GM12892 (cell line): ENCODE measurements around the gene SEMA3A.

ENCODE experiments used
- DNase-seq: peaks from one replicate; pipeline ENCODE4 v3.0.0; 2011; ENCODE audit not compliant: insufficient read length
- FAIRE-seq: peaks from 2 replicates; lab custom pipeline; 2011; peaks lifted over from hg19 to GRCh38; lab: Jason Lieb, UNC
- POLR2A ChIP-seq: IDR thresholded peaks from 2 replicates; pipeline ENCODE4 v1.6.1; 2011; ENCODE audit warnings: low read depth, low read length, control low read depth
- POLR2AphosphoS5 ChIP-seq: IDR thresholded peaks from 2 replicates; pipeline ENCODE4 v1.6.1; 2011; ENCODE audit warnings: low read depth, low read length, control low read depth
- TAF1 ChIP-seq: IDR thresholded peaks from 2 replicates; pipeline ENCODE4 v1.6.1; 2011; ENCODE audit warnings: low read depth, mild to moderate bottlenecking, control low read depth, low read length, borderline replicate concordance

The SEMA3A gene

DNA sequence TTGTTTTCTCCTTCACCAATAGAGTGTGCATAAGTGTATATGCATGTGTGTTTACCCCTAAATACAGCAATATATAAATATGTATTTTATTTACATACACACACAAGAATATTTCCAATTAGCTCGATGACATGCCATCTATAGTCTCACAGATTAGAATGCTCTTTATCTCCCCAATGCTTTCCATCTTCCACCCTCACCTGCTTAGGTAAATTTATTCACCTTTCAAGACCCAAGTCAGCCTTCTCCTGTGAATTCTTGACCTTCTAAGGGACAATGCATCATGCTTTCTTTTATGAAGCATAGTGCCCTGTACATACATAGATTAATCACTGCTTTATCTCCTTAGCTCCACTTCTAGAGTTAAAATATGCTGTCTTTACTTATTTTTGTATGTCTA lies 49.7 kb downstream of the SEMA3A start:
- TF ChIP-seq POLR2AphosphoS5 (no peak), TAF1 (no peak), POLR2A (no peak)
- DNase-seq (no peak), FAIRE-seq (no peak)

DNA sequence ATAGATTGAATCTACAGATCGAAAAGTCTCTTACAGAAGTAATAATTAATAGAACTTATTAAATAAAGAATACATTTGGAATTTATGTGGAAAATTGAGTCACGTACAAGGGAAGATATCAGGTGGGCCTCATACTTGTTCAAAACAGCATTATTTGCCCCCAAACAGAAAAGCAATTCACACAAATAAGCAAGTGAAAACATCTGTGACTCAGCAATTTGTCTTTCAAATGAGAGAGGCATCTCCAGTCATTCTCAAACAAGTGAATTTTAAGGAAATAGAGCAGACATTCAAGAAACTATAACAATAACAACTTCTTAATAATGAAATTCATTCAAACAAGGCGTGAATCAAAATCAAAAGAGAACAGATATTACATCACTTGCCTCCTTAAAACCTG lies 50.1 kb downstream of the SEMA3A start:
- no peak for FAIRE-seq

DNA sequence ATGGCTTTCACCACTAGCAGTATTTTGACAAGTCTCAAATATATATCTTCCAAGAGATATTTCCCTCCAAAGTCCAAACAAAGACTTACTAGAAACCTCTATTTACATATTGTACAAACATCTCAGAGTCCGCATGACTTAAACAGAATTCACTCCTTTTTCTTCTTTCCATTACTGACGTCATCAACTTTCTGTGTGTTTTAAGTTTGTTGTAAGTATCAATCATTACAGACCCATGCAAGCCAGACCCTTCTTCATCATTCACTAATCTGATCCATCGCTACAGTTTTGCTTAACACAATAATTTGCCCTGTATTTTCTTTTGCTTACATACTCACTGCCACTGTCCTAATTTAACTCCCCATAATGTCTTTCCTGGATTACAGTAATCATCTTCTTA lies 51.9 kb downstream of the SEMA3A start:
- DNase-seq (no peak), FAIRE-seq (no peak)
- TF ChIP-seq TAF1 (no peak), POLR2AphosphoS5 (no peak), POLR2A (no peak)

More for the DNA sequence above, 50.1 kb downstream of the SEMA3A start:
- TF ChIP-seq TAF1 (no peak), POLR2A (no peak), POLR2AphosphoS5 (no peak)
- DNase-seq: no peak

DNA sequence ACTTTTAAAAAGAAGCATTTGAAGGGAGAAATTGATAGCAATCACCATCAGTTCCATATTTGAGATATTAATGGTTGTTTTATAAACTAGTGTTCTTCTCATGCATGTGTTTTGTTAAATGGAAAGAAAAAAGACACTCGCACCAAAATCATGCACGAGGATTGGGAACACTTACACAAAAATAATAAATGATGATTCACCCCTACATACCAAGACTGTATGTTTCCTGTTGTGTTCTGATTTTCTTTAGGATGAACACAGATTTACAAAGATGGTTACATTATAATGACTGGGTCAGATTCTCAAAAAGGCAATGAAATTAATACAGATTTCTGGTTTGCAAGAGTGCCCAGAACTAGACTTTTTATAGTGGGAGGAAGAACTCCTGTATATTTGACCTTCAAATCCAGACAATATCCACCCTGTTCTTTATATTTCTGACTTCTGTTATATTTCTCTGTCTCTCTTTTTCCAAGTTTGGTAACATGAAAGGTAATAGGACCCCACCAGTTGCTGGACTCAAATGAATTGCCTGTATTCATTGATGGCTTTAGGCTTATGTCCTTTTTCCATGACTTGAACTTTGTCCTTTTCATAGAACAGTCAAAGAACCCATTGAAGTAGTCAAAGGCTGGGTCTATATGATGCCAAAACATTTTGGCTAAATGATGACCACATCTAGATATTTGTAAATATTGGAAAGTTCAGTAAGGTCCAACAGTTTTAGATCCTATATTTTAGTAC lies 54.4 kb downstream of the SEMA3A start:
- DNase-seq (no peak), FAIRE-seq (no peak)
- TF ChIP-seq TAF1: no peak
- no peak for TF ChIP-seq POLR2AphosphoS5
- no peak for TF ChIP-seq POLR2A

DNA sequence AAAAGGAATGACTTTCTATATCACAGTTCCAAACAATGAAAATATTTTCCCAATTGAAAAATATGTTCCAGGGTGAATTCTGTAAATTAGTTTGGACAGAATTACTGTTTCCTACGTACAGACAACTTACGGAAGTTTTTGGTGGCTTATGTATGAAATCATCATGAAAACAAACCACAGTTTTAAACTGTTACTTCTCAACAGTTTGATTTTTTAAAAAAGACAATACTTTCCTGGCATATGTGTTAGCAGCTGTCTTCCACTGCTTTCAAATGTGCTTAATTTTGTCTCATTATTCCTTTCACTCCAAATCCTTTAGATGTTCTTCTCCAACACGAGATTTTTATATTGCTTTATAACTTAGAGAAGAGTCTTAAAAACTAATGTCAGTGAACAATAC lies 56.2 kb downstream of the SEMA3A start:
- FAIRE-seq (no peak), DNase-seq (no peak)
- TF ChIP-seq POLR2A (no peak), POLR2AphosphoS5 (no peak), TAF1 (no peak)

DNA sequence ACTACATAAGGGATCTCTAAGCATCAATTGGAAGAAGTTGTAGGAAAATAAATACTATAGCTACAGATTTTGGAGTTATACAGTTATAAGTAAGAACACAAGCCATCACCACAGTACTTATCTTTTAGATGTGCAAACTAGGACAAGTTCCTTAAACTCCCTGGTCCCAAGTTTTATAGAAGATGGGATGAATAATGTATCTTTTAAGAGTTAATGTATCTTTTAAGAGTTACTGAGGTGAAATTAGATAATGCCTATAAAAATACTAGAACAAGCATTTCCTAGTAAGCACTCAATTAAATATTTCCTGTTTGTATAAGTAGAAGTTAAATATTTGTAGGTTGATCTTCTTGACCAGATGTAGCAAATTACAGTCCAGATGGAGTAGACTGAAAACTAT lies 56.8 kb downstream of the SEMA3A start:
- TF ChIP-seq TAF1 (no peak), POLR2AphosphoS5 (no peak), POLR2A (no peak)
- no peak for FAIRE-seq
- no peak for DNase-seq

DNA sequence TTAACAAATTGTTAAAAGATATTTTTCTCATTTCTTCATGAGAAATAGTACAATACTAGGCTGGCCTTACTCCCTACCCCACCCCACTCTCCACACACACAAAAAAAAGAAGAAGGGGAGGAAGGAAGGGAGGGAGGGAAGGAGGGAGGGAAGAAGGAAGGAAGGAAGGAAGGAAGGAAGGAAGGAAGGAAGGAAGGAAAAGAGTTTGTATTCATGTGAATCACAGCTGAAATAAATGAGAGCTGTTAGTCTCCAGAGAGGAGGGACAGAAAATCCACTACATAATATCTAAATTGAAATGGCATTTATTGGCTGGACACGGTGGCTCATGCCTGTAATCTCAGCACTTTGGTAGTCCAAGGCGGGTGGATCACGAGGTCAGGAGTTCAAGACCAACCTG lies 57.8 kb downstream of the SEMA3A start:
- FAIRE-seq (no peak), DNase-seq (no peak)
- TF ChIP-seq POLR2AphosphoS5: no peak

DNA sequence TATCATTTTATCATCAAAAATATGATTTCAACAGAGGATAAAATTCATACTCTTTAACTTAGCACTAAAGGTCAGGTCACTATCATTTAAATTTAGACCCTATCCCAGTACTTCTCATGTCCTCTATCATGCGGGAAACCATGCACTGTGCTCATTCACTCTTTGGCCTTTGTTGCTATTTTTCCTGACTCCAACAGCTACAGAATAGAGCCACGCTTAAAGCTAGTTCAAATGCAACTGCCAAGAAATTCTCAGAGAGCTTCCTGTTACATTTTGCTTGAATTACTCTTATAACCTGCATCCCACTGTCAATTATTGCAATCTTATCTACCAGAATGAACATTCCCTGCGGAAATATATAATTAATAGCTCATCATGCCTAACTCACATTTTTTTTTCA lies 58.3 kb downstream of the SEMA3A start:
- no peak for TF ChIP-seq POLR2AphosphoS5
- TF ChIP-seq TAF1: no peak
- no peak for TF ChIP-seq POLR2A
- DNase-seq (no peak), FAIRE-seq (no peak)

DNA sequence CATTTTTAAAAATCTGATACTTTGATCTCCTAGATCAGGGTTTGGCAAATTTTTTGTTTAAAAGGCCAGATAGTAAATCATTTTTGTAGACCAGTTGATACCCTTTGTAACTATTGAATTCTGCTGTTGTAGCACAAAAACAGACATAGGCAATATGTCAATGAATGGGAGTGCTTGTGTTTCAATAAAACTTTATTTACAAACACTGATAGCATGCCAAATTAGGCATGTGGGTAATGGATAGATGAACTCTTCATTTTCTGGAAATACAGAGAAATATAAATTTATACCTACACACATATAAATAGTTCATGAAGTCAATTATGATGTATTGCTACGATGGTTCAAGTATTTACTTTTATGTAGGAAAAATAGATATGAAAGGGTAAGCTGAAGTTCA lies 60.4 kb downstream of the SEMA3A start:
- no peak for FAIRE-seq
- DNase-seq: no peak
- TF ChIP-seq POLR2AphosphoS5 (no peak), TAF1 (no peak), POLR2A (no peak)

DNA sequence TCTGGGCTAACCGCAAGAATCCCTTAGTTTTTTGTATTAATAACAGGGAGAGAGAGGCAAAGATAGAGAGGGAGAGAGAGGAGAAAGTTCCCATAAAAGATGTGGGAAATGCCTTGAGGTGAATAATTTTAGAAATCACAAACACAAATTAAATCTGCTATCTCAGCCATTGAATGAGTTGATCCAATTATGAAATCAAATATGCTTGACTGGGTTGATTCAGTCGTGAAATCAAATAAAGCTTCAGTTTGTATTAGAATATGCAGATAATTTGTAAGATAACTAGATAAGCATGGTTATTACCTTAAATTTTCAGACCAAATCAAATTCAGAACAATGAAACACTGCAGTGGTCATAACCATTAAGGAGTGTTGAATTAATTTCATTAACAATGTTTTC lies 68.9 kb downstream of the SEMA3A start:
- no peak for FAIRE-seq
- TF ChIP-seq POLR2AphosphoS5: no peak
- no peak for TF ChIP-seq TAF1
- TF ChIP-seq POLR2A: no peak
- no peak for DNase-seq

DNA sequence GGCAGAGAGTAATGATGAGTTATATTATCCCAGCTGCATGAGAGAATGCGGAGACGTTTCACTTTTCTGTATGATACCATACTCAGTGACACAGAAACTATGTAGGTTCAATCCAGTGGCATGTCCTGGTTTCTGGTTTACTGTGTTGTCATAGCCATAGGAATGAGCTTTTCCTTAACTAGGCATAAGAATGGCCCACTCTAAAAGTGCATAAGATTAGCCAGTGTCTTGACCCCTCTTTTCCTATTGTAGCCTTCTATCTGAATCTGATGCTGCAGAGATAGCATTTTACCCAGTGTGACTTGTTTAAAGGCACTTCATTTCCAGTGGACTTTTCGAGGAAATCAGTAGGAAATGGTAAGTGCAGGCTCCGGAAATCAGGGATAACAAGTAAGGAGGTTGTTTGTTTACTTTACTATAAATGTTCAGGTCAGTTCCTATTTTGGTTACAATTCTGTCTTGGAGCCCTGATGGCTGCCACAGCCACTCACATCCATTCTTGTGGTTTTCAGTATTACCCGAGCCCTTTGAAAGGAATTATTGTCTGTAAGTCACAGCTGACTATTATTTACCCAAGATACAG lies 70.5 kb downstream of the SEMA3A start:
- DNase-seq: no peak
- FAIRE-seq: no peak

DNA sequence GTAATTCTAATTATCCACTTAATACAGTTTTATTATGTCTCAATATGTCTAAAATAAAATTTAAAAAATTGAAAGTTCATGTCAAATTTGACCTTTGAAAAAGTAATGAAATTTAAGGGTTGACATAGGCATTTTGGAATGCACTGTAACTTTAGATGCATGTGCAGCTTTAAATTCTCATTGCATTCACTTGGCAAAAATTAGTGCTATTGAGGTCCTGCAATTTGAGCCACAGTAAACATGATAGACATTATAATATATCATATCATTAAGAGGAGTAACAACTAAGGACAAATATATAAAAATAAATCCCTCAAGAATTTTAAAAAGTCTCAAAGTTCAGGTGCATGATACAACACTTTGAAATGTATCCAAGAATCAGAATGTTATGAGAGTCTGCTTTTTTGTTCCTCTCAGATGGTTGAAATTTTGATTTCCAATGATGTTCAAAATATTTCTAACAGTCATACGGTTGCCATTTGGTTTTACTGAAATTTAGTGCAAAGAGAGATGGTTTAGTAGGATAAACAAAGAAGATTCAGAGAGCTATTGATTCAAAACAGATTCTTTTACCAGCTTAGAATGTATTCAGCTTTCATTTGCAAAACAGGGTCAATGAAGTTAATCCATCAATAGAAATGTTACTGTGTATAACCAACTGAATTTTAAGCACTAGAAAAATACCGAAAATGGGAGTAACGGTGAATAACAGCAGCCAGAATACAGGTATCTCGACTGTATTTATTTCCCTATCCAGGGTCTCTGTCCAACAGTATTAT lies 71.8 kb downstream of the SEMA3A start:
- DNase-seq (no peak), FAIRE-seq (no peak)
- TF ChIP-seq POLR2AphosphoS5: no peak
- TF ChIP-seq TAF1: no peak
- no peak for TF ChIP-seq POLR2A

More for the DNA sequence above, 70.5 kb downstream of the SEMA3A start:
- TF ChIP-seq POLR2A (no peak), POLR2AphosphoS5 (no peak), TAF1 (no peak)
